Measurements from ENCODE around the gene LRRC57. TPM values are rescaled to one million over a fixed set of nuclear protein-coding genes. Genes with fewer than 3 reads are reported as not detected.

Gene LRRC57
- total and polyA plus RNA-seq, 2 of the 13 experiments (the other 11 are each of a cell fraction or from before 2014, with no cell fraction given), result 5.8 to 14.8 TPM

DNA sequence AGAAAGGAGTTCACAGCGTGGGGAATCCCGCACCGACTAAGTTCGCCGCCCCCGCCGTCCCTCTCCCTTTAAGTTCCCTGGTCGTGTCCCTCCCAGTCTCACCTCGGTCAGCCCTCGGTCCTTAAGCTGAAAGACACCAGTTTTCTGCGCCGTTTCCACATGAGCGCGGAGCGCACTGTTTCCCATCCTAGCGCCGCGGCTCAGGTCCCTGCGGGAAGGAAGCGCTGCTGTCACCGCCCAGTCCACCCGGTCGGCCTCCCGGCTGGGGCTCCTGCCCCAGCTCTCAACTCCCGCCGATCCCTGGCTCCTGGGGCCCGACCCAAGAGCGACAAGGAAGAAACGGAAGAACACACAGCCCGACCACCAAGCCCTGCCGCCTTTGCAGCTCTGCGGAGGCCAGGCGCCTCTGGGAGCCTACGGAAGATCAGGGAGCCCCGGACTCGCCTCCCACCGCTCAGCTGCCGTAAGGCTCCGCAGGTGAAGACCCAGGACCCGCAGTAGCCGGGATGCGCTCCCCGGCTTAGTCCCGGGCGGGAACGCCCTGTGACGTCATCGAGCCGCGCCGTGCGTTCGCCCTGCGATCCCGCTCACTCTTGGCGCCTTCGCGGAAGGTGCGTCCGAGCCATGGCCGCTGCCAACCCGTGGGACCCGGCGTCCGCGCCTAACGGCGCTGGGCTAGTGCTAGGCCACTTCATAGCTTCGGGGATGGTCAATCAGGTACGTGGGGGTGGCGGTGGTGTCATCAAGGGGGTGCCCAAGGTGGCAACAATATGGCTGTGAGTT is at the start of gene LRRC57, which contains the start of gene HAUS2 (continued):
- peak; percentile 94 for TF ChIP-seq POLR2AphosphoS5 (IDR thresholded peaks at IDR 0.05; ENCODE audit: low read depth, low read length)
- peak; percentile 42; the same call in 1 of the 2 replicates for TF ChIP-seq CBFB (CRISPR knock-in tag; IDR thresholded peaks at IDR 0.05)
- TF ChIP-seq ZNF607 (CRISPR knock-in tag; IDR thresholded peaks at IDR 0.05; ENCODE audit: borderline replicate concordance), result peak; percentile 77
- TF ChIP-seq ZBTB20 (CRISPR knock-in tag; IDR thresholded peaks at IDR 0.05; ENCODE audit: borderline replicate concordance, low read depth), result peak; percentile 86; the same call in 1 of the 2 replicates
- TF ChIP-seq, protein P1, sequence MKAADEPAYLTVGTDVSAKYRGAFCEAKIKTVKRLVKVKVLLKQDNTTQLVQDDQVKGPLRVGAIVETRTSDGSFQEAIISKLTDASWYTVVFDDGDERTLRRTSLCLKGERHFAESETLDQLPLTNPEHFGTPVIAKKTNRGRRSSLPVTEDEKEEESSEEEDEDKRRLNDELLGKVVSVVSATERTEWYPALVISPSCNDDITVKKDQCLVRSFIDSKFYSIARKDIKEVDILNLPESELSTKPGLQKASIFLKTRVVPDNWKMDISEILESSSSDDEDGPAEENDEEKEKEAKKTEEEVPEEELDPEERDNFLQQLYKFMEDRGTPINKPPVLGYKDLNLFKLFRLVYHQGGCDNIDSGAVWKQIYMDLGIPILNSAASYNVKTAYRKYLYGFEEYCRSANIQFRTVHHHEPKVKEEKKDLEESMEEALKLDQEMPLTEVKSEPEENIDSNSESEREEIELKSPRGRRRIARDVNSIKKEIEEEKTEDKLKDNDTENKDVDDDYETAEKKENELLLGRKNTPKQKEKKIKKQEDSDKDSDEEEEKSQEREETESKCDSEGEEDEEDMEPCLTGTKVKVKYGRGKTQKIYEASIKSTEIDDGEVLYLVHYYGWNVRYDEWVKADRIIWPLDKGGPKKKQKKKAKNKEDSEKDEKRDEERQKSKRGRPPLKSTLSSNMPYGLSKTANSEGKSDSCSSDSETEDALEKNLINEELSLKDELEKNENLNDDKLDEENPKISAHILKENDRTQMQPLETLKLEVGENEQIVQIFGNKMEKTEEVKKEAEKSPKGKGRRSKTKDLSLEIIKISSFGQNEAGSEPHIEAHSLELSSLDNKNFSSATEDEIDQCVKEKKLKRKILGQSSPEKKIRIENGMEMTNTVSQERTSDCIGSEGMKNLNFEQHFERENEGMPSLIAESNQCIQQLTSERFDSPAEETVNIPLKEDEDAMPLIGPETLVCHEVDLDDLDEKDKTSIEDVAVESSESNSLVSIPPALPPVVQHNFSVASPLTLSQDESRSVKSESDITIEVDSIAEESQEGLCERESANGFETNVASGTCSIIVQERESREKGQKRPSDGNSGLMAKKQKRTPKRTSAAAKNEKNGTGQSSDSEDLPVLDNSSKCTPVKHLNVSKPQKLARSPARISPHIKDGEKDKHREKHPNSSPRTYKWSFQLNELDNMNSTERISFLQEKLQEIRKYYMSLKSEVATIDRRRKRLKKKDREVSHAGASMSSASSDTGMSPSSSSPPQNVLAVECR (CRISPR knock-in tag; IDR thresholded peaks at IDR 0.05; ENCODE audit: borderline replicate concordance), result peak; percentile 98; the same call in 1 of the 2 replicates
- TF ChIP-seq, protein P2, sequence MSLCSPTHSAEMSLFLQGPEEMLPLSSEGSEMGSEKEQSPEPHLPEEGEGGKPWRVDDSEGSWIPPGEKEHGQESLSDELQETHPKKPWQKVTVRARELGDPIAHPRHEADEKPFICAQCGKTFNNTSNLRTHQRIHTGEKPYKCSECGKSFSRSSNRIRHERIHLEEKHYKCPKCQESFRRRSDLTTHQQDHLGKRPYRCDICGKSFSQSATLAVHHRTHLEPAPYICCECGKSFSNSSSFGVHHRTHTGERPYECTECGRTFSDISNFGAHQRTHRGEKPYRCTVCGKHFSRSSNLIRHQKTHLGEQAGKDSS (CRISPR knock-in tag; IDR thresholded peaks at IDR 0.05; ENCODE audit: borderline replicate concordance, low read depth), result peak; percentile 52; the same call in 1 of the 2 replicates
- no peak for TF ChIP-seq MBD4 (IDR thresholded peaks at IDR 0.05; ENCODE audit: borderline replicate concordance, low read length)
- TF ChIP-seq PAX8 (CRISPR knock-in tag; IDR thresholded peaks at IDR 0.05; ENCODE audit: borderline replicate concordance), result no peak
- TF ChIP-seq ZNF253 (CRISPR knock-in tag; IDR thresholded peaks at IDR 0.05; ENCODE audit: borderline replicate concordance), result no peak
- TF ChIP-seq NR2F2 (IDR thresholded peaks at IDR 0.05; ENCODE audit: borderline replicate concordance, low read depth), result 0 out of 2 replicates have a peak, but pooled peaks have one; percentile 18
- TF ChIP-seq, protein P3, sequence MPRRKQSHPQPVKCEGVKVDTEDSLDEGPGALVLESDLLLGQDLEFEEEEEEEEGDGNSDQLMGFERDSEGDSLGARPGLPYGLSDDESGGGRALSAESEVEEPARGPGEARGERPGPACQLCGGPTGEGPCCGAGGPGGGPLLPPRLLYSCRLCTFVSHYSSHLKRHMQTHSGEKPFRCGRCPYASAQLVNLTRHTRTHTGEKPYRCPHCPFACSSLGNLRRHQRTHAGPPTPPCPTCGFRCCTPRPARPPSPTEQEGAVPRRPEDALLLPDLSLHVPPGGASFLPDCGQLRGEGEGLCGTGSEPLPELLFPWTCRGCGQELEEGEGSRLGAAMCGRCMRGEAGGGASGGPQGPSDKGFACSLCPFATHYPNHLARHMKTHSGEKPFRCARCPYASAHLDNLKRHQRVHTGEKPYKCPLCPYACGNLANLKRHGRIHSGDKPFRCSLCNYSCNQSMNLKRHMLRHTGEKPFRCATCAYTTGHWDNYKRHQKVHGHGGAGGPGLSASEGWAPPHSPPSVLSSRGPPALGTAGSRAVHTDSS (CRISPR knock-in tag; conservative IDR thresholded peaks at IDR 0.05), result no peak
- TF ChIP-seq ADNP (CRISPR knock-in tag; IDR thresholded peaks at IDR 0.05), result no peak
- TF ChIP-seq, protein P4, sequence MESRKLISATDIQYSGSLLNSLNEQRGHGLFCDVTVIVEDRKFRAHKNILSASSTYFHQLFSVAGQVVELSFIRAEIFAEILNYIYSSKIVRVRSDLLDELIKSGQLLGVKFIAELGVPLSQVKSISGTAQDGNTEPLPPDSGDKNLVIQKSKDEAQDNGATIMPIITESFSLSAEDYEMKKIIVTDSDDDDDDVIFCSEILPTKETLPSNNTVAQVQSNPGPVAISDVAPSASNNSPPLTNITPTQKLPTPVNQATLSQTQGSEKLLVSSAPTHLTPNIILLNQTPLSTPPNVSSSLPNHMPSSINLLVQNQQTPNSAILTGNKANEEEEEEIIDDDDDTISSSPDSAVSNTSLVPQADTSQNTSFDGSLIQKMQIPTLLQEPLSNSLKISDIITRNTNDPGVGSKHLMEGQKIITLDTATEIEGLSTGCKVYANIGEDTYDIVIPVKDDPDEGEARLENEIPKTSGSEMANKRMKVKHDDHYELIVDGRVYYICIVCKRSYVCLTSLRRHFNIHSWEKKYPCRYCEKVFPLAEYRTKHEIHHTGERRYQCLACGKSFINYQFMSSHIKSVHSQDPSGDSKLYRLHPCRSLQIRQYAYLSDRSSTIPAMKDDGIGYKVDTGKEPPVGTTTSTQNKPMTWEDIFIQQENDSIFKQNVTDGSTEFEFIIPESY (CRISPR knock-in tag; IDR thresholded peaks at IDR 0.05), result no peak
- TF ChIP-seq, protein P5, sequence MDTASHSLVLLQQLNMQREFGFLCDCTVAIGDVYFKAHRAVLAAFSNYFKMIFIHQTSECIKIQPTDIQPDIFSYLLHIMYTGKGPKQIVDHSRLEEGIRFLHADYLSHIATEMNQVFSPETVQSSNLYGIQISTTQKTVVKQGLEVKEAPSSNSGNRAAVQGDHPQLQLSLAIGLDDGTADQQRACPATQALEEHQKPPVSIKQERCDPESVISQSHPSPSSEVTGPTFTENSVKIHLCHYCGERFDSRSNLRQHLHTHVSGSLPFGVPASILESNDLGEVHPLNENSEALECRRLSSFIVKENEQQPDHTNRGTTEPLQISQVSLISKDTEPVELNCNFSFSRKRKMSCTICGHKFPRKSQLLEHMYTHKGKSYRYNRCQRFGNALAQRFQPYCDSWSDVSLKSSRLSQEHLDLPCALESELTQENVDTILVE (CRISPR knock-in tag; IDR thresholded peaks at IDR 0.05), result 0 out of 2 replicates have a peak, but pooled peaks have one; percentile 25
- TF ChIP-seq KLF6 (CRISPR knock-in tag; IDR thresholded peaks at IDR 0.05), result peak; percentile 59; the same call in 1 of the 2 replicates
- TF ChIP-seq ZNF652 (CRISPR knock-in tag; IDR thresholded peaks at IDR 0.05; ENCODE audit: borderline replicate concordance, low read depth), result no peak
- no peak; the same call in 1 of the 2 replicates for TF ChIP-seq CHCHD3 (CRISPR knock-in tag; IDR thresholded peaks at IDR 0.05)
- TF ChIP-seq TCF7L2 (IDR thresholded peaks at IDR 0.05; ENCODE audit: low read depth, low read length), result no peak
- 0 out of 2 replicates have a peak, but pooled peaks have one; percentile 29 for TF ChIP-seq KLF11 (CRISPR knock-in tag; IDR thresholded peaks at IDR 0.05)

All from HepG2 (cell line).